Measurements from ENCODE around the gene TM2D3.

Gene TM2D3

DNA sequence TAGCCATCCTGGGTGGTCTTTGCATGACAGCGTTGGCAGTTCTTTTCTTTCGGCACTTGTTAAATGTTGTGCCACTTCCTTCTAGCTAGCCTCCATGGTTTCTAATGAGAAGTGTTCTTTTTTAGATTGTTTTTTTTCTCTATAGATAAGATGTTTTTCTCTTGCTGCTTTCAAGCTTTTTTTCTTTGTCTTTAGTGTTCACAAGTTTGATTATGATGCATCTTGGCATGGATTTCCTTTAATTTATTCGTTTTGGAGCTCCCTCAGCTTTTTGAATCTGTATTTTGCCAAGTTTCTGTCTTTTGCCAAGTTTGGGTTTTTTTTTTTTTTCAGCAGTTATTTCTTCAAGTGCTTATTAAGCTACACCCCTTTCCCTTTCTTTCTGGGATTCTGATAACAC lies 53.1 kb downstream of the TM2D3 start:
- DNase-seq: no peak

DNA sequence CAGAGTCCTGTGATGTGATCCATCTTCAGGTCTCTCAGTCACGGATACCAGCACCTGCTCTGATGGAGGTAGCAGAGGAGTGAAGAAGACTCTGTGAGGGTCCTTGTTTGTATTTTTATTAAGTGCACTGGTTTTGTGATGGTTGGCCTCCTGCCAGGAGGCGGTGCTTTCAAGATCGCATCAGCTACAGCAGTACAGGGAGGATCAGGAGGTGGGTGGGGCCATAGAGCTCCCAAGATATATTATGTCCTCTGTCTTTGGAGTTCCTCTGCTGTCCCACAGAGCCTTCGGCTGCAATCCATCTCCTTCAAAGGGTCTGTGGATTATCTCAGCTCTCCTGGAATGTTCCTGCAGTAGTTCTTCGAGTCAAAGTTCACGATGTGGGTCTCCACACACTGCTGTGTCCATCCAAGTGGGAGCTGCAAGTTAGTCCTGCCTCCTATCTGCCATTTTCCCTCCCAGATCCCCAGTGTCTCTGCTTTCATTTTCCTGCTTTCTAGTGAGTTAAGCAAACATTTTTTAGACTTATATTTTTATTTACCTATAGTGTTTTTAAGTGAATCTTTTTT lies 54.7 kb downstream of the TM2D3 start:
- no peak for DNase-seq

DNA sequence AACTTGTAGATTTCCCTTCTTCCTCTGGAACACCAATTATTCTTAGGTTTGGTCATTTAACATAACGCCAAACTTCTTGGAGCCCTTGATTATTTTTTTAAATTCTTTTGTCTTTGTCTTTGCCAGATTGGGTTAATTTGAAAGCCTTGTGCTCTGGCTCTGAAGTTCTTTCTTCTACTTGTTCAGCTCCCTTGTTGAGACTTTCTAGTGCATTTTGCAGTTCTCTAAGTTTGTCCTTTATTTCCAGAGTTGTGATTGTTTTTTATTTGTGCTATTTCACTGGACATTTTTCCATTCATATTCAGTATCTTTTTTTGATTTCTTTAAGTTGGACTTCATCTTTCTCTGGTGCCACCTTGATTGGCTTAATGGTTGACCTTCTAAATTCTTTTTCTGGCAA lies 55.5 kb downstream of the TM2D3 start:
- no peak for DNase-seq

Data from activated CD4-positive, CD25-positive, alpha-beta regulatory T cell treated with anti-CD3 and anti-CD28 coated beads, Interleukin-2, amount 50 U/mL, for 72 hours (primary cell).